Left colon (tissue), 2 donors: ENCODE results near the gene RIIAD1. TPM values are rescaled to one million over a fixed set of nuclear protein-coding genes. Genes with fewer than 3 reads are reported as not detected.
"Not testable (repeated sequence)": the region's sequence is repeated elsewhere in the genome, so short reads cannot be mapped to it uniquely, and the experiment has no call there.

ENCODE experiments used
- ATAC-seq: fragments of 200-7000 bp; cut with Tn5 transposase; one replicate; pipeline ENCODE4 v1.9.1; 2020; ENCODE audit warnings: mild to moderate bottlenecking, moderate library complexity
- DNase-seq, 2 donors: peaks; one replicate each; pipeline ENCODE4 v3.0.0-alpha.2; 2020
- intact Hi-C, 2 donors: fragments of 100-400 bp; cut with DNase I in 1 of 2; cut with micrococcal nuclease in 1 of 2; formaldehyde crosslinking; loops; one replicate each; pipeline versions ENCODE4 v1.11.2 to v1.14.0; 2022; cut with DNase I, micrococcal nuclease
- total RNA-seq, 2 donors: library from RNA; stranded (reverse); fragmentation: NEBNext Ultra II Directional; extraction: Animal tissue kit (Norgen Biotek cat#: 25700); gene quantifications; one replicate each; pipeline ENCODE4 v1.2.1, GENCODE V29; 2021
- donor health status: DM: no; HTN: no; CAD: no.
- donor health status: DM: yes; HTN: yes; CAD: no.

Gene RIIAD1
- total RNA-seq, 2 donors from 2014 or later, result 0.67 to 1.6 TPM

DNA sequence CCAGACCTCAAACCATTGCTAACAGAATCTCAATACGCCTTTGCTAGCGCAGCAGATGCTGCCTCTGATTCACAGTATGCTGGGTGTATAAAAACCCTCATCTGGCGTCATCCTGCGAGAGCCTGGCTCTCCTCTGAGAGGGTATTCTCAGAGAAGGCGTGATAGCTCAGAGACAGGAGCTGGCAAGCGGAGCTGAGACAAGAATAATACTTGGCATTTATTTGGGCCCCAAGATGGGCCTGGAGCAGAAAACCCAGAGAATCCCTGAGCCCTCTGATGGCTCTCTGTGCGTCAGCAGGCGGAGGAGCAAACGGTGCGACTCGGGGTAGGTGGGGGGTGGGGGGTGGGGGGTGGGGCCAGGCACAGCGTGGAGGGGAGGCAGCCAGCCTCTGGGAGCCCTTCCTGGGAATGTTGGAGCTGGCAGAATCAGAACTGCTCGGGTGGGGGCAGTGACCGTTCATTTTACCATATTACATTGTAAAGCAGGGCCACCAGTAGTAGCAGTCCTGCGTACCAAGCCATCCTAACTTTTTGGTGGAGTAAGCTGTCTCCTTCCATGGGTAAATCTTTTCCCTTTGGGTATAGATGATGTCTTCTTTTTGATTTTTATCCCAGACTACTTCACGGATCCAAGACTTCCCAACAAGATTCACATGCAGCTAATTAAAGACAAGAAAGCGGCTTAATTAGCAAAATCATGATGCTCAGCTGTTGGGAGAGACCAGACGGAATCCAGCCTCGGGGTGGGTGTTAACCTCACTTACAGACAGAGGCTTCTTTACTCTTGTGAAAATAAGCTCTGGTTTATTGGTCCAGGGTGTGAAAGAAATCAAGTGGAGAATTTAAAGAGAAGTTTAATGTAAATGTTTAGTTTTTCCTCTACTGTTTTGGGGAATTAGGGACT, 7.1 kb downstream of the RIIAD1 start:
- no peak for ATAC-seq
- DNase-seq, result no peak
- intact Hi-C loops, result no loop called here

DNA sequence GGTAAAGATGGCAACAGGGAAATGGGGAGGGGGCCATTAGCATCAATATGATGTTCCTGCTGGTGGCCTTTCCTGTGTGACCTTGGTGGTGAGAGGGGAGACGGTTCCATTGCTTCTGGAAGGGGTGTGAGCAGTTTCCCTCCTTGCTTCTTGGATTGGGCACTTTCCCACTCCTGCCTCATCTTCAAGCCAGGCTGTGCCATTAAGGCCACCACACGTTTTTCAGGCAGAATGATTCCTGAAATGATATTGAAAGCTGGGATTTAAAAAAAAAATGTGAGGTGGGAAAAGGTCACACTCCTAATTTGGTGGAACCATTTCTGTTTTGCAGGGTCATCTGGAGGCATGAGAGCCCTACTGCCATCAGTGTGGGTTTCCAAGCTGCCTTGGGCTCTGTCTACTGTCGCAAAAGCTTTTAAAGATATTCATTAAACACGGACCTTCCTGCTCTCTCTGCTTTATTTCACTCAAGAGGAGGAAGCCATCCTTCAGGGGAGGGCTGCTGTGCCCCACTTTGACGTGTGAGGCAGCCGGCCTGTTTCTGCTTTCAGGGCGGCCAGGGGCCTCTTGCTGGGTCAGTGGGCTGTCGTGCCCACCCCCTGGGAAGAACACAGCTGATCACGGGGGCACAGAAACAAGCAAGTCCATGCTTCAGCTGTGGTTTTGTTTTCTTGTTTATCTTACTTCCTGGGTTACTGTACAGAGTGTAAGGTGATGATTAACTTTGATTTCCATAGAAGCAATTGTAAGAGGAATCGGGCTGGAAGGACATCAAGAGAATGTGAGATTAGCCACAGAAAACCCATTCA, 8.0 kb downstream of the RIIAD1 start:
- DNase-seq (no peak), ATAC-seq (peak; percentile 82)
- intact Hi-C loops, result no loop called here

- DNase-seq, result no peak
Observed at GRCh38 chr1:151729966-151730291, 8.6 kb downstream of the RIIAD1 start.

DNA sequence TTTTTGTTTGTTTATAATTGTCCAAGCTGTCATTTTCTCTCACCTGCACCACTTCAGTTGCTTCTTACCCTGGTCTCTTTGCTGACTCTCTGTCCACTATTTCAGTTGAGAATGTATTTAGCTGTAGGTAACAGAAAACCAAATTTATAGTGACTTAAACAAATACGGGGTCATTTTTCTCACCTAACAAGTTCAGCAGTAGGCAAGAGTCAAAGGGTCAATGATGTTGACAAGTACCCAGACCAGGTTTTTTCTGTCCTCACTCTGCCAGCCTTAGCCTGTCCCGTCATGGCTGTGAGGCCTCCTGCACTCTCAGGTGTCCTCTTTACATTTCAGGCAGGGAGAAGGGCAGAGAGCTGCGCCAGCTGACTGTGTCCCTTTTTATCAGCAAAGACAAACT, 11.8 kb downstream of the RIIAD1 start:
- DNase-seq (no peak), ATAC-seq (no peak)
- intact Hi-C loops, result loop anchor here in 1 of 2 donors (10.0 kb wide), 2 partner anchors 138 to 288 kb away; no protein-coding TSS in a partner anchor

More at GRCh38 chr1:151729966-151730291, 8.6 kb downstream of the RIIAD1 start:
- intact Hi-C loops, result loop anchor here in 1 of 2 donors (10.0 kb wide), 2 partner anchors 135 to 285 kb away; no protein-coding TSS in a partner anchor
- no peak for ATAC-seq

DNA sequence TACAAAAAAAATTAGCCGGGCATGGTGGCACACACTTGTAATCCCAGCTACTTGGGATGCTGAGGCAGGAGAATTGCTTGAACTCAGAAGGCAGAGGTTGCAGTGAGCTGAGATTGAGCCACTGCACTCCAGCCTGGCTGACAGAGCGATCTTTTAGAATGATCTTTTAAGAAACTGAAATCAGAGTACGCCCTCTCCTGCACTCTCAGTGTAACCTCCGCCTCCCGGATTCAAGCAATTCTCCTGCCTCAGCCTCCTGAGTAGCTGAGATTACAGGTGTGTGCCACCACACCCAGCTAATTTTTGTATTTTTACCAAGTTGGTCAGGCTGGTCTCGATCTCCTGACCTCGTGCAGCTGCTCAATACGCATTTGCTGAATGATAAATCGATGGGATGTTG, 12.7 kb downstream of the RIIAD1 start:
- ATAC-seq, DNase-seq: not testable (repeated sequence)
- intact Hi-C loops, result loop anchor here in 1 of 2 donors (10.0 kb wide), 2 partner anchors 139 to 289 kb away; no protein-coding TSS in a partner anchor

DNA sequence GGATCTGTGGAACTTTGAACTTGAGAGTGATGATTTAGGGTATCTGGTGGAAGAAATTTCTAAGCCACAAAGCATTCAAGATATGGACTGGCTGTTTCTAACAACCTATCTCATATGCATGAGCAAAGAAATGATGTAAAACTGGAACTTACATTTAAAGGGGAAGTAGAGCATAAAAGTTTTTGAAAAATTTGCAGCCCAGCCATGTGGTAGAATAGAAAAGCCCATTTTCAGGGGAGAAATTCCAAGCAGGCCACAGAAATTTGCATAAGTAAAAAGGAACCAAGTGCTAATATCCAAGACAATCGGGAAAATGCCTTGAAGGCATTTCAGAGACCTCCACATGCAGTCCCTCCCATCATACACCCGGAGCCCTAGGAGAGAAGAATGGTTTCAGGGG, 15.7 kb downstream of the RIIAD1 start:
- ATAC-seq, result no peak
- no peak for DNase-seq
- intact Hi-C loops, result loop anchor here in 1 of 2 donors (5.0 to 10.0 kb wide), 3 partner anchors 142 to 292 kb away; no protein-coding TSS in a partner anchor

DNA sequence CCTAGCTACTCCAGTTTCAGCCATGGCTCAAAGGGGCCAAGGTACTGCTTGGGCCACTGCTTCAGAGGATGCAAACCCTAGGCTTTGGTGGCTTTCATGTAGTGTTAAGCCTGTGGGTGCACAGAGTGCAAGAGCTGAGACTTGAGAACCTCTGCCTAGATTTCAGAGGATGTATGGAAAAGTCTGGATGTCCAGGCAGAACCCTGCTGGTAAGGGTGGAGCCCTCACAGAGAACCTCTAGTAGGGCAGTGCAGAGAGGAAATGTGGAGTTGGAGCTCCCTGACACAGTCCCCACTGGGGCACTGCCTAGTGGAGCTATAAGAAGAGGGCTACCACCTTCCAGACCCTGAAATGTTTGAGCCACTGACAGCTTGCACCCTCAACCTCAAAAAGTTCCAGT, 16.2 kb downstream of the RIIAD1 start:
- no peak for DNase-seq
- intact Hi-C loops, result loop anchor here in 1 of 2 donors (5.0 to 10.0 kb wide), 3 partner anchors 143 to 293 kb away; no protein-coding TSS in a partner anchor

GRCh38 chr1:151739590-151740355, 18.5 kb downstream of the RIIAD1 start:
- ATAC-seq (peak; percentile 82), DNase-seq (no peak)
- intact Hi-C loops, result loop anchor here in 1 of 2 donors (5.0 to 10.0 kb wide), 3 partner anchors 145 to 295 kb away; no protein-coding TSS in a partner anchor

More for the DNA sequence above, 16.2 kb downstream of the RIIAD1 start:
- ATAC-seq, result no peak

DNA sequence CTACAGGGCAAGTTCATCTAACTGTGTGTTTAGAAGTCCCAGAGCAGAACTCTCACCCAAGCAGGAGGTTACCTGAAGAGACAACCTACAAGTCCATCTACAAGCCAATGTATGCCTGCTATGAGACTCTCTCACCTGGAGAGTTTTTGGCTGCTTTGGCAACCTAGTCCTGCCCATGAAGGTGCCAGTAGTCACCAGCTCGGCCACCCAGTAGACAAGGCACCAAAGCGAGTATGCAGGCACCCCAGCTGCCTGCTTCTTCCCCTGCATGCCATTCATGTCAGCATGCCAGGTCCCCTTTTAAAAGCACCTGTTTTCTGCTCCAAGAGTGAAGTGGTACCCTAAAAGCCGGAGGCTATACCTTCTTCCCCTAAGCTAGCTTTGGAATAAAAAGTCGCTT, 20.2 kb downstream of the RIIAD1 start:
- ATAC-seq (no peak), DNase-seq (no peak)
- intact Hi-C loops, result no loop called here

DNA sequence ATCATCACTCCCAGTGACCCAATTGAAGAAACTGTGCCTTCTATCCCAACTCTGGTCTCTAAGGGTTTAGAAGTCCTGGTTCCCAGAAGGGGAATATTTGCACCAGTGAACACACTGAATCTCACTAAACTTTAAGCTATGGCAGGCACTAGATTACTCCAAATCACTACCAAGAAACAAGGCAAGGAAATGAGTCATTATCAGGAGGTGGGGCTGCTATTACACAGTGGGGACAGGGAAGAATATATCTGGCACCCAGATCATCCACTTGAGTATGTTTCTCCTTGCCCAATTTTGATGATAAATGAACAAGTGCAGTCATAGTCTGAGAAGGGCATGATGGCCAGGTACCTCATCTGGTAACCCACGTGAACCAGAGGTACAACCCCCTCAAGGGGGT, 35.0 kb downstream of the RIIAD1 start:
- DNase-seq (no peak), ATAC-seq (no peak)
- intact Hi-C loops, result no loop called here

DNA sequence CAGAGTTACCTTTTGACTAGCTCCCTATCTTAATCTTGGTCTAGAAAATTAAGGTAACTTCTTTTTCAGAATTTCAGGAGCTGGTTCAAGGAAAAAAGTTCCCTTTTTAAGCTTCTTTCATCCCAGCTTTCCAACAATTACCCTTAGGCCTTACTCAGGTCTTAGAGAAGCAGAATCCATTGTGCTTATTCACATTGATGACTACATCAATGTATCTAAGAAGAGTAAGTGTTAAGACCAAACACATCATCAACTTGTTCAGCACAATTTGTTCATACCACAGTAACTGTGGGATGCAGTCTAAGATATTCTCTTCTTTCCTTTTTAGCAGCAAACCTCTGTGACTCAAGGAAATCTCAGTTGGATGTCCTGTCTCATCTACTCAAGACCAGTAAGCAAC, 37.9 kb downstream of the RIIAD1 start:
- ATAC-seq (no peak), DNase-seq (no peak)
- intact Hi-C loops, result no loop called here

DNA sequence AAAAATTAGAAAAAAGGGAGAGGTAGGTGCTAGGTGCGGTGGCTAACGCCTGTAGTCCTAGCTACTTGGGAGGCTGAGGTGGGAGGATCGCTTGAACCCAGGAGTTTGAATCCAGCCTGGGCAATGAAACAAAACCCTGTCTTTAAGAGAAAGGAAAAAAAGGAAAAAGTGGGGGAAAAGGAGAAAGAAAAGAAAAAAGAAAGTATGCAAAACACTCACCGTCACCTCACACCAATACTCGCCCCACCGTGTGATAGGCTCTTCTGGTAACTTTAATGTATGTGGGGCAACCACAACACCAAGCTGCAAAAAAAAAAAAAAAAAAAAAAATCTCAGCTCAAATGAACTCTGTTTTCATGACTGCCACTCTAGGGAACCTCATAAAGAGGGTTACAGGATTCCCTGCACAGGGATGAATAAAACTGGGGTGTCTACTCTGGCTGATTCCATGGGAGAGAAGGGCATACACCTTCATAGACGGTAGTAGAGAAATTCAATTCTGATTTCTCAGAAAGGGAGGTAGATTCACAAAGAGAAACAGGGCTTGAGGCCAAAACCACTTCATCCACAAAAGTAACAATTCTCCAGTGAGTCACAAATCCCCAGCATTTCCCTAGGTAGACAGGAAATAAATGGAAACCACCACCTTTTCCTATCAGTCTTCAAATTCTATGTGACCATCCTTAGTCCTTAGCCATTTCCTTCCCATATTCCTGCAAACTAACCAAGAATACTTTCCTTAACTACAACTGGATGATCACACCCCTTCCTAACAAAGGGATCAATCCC, 39.5 kb downstream of the RIIAD1 start:
- DNase-seq (no peak), ATAC-seq (no peak)
- intact Hi-C loops, result no loop called here

- intact Hi-C loops, result no loop called here
- DNase-seq, result peak; percentile 73 to 88
- peak; percentile 98 for ATAC-seq
Observed at GRCh38 chr1:151762941-151763921, 41.9 kb downstream of the RIIAD1 start, which contains the start of gene MRPL9. TSS of gene MRPL9 (minus strand) at chr1:151763496. CDS start at chr1:151763479, 17 bp downstream.

- DNase-seq (no peak), ATAC-seq (no peak)
- intact Hi-C loops, result no loop called here
Observed at GRCh38 chr1:151763990-151764389, 42.7 kb downstream of the RIIAD1 start.

DNA sequence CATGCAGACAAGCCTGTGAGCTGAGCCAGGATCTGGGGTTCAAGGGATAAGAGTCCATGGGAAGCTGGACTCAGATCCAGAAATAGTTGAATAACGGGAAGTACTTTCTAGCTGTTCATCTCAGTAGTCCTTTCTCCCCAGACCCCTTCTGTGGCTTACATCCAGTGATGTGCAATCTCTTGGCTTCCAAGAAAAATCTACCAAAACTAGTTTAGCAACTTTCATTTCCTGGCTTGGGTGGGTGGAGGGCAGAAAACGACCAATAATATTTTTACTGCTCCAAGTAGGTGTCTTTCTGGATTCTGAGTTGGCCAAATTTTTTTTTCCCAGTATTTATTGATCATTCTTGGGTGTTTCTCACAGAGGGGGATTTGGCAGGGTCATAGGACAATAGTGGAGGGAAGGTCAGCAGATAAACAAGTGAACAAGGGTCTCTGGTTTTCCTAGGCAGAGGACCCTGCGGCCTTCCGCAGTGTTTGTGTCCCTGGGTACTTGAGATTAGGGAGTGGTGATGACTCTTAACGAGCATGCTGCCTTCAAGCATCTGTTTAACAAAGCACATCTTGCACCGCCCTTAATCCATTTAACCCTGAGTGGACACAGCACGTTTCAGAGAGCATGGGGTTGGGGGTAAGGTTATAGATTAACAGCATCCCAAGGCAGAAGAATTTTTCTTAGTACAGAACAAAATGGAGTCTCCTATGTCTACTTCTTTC, 47.2 kb downstream of the RIIAD1 start:
- DNase-seq, ATAC-seq, intact Hi-C loops: not testable (repeated sequence)

- intact Hi-C loops, DNase-seq, ATAC-seq: not testable (repeated sequence)
Observed at GRCh38 chr1:151769270-151769669, 47.9 kb downstream of the RIIAD1 start.
